H9 (cell line): ENCODE data around the gene KLHL3. TPM values are rescaled to one million over a fixed set of nuclear protein-coding genes. Genes with fewer than 3 reads are reported as not detected.

Experiments used
- DNase-seq: peaks from one replicate; pipeline ENCODE4 v3.0.0-alpha.2; 2017
- H2AFZ ChIP-seq: one replicate; pipeline ENCODE4 v1.6.1; 2013; ENCODE audit warnings: mild to moderate bottlenecking, low read length, control low read depth, moderate library complexity
- H2AK5ac ChIP-seq: 2 replicates; pipeline ENCODE4 v1.6.1; 2013; ENCODE audit warnings: low read length, control low read depth, mixed read lengths; ENCODE audit not compliant: insufficient read length
- H2BK120ac ChIP-seq: one replicate; pipeline ENCODE4 v1.6.1; 2013; ENCODE audit warnings: low read depth, mild to moderate bottlenecking, low read length, control low read depth, inconsistent platforms; ENCODE audit not compliant: poor library complexity, severe bottlenecking
- H2BK12ac ChIP-seq: 2 replicates; pipeline ENCODE4 v1.6.1; 2013; ENCODE audit warnings: low read length, control low read depth, mixed read lengths, low read depth; ENCODE audit not compliant: insufficient read length
- H2BK15ac ChIP-seq: 2 replicates; pipeline ENCODE4 v1.6.1; 2013; ENCODE audit warnings: low read depth, low read length, control low read depth
- H2BK20ac ChIP-seq: one replicate; pipeline ENCODE4 v1.6.1; 2013; ENCODE audit warnings: low read depth, mild to moderate bottlenecking, low read length, control low read depth, inconsistent platforms; ENCODE audit not compliant: poor library complexity, severe bottlenecking
- H2BK5ac ChIP-seq: 2 replicates; pipeline ENCODE4 v1.6.1; 2013; ENCODE audit warnings: low read length, control low read depth, mixed read lengths; ENCODE audit not compliant: insufficient read length
- H3K14ac ChIP-seq: 2 replicates; pipeline ENCODE4 v1.6.1; 2013; ENCODE audit warnings: low read length, control low read depth; ENCODE audit not compliant: insufficient read depth
- H3K18ac ChIP-seq: 2 replicates; pipeline ENCODE4 v1.6.1; 2013; ENCODE audit warnings: low read depth, mild to moderate bottlenecking, mixed read lengths, low read length, control low read depth; ENCODE audit not compliant: insufficient read length
- H3K23ac ChIP-seq: 2 replicates; pipeline ENCODE4 v1.6.1; 2013; ENCODE audit warnings: low read length, control low read depth, mixed read lengths, low read depth; ENCODE audit not compliant: insufficient read length
- H3K23me2 ChIP-seq: 2 replicates; pipeline ENCODE4 v1.6.1; 2013; ENCODE audit warnings: low read depth, mild to moderate bottlenecking, mixed read lengths, low read length, control low read depth; ENCODE audit not compliant: insufficient read length, poor library complexity, severe bottlenecking
- H3K27ac ChIP-seq: 2 replicates; pipeline ENCODE4 v1.5.1; 2013; ENCODE audit warnings: low read length, control low read depth, mixed read lengths, low read depth; ENCODE audit not compliant: insufficient read length
- H3K27me3 ChIP-seq: 2 replicates; pipeline ENCODE4 v1.6.1; 2013; ENCODE audit warnings: low read length, control low read depth, inconsistent platforms; ENCODE audit not compliant: insufficient read depth
- H3K4ac ChIP-seq: 2 replicates; pipeline ENCODE4 v1.6.1; 2013; ENCODE audit warnings: low read depth, mild to moderate bottlenecking, control low read depth, inconsistent platforms, low read length, moderate library complexity
- H3K4me1 ChIP-seq: 2 replicates; pipeline ENCODE4 v1.6.1; 2013; ENCODE audit warnings: low read length, control low read depth, inconsistent platforms; ENCODE audit not compliant: insufficient read depth
- H3K4me2 ChIP-seq: 2 replicates; pipeline ENCODE4 v1.6.1; 2013; ENCODE audit warnings: low read length, control low read depth, mixed read lengths; ENCODE audit not compliant: insufficient read length, insufficient read depth
- H3K56ac ChIP-seq: 2 replicates; pipeline ENCODE4 v1.6.1; 2013; ENCODE audit warnings: low read depth, mild to moderate bottlenecking, mixed read lengths, low read length, control low read depth; ENCODE audit not compliant: insufficient read length
- H3K79me1 ChIP-seq: 2 replicates; pipeline ENCODE4 v1.6.1; 2013; ENCODE audit warnings: low read depth, mild to moderate bottlenecking, moderate library complexity, low read length, control low read depth, inconsistent platforms; ENCODE audit not compliant: insufficient read depth, poor library complexity, severe bottlenecking
- H3K79me2 ChIP-seq: 2 replicates; pipeline ENCODE4 v1.6.1; 2013; ENCODE audit warnings: low read length, control low read depth, inconsistent platforms; ENCODE audit not compliant: insufficient read depth
- H3K9ac ChIP-seq: 2 replicates; pipeline ENCODE4 v1.6.1; 2013; ENCODE audit warnings: low read length, control low read depth, mixed read lengths; ENCODE audit not compliant: insufficient read length; ENCODE audit errors: extremely low read depth
- H3K9me3 ChIP-seq: one replicate; pipeline ENCODE4 v1.6.1; 2013; ENCODE audit warnings: low read depth, low read length, inconsistent platforms; ENCODE audit not compliant: control insufficient read depth
- H3T11ph ChIP-seq: one replicate; pipeline ENCODE4 v1.6.1; 2013; ENCODE audit warnings: mild to moderate bottlenecking, low read length, control low read depth, inconsistent platforms
- H4K20me1 ChIP-seq: one replicate; pipeline ENCODE4 v1.6.1; 2013; ENCODE audit not compliant: control insufficient read depth, insufficient read length, insufficient read depth
- H4K5ac ChIP-seq: 2 replicates; pipeline ENCODE4 v1.6.1; 2013; ENCODE audit warnings: low read depth, mild to moderate bottlenecking, mixed read lengths, low read length, control low read depth; ENCODE audit not compliant: insufficient read length
- H4K8ac ChIP-seq: replicated peaks from 2 replicates; pipeline ENCODE4 v1.6.1; 2013; ENCODE audit warnings: low read length, control low read depth, mixed read lengths, low read depth; ENCODE audit not compliant: insufficient read length
- H4K91ac ChIP-seq: 2 replicates; pipeline ENCODE4 v1.6.1; 2013; ENCODE audit warnings: low read depth, mild to moderate bottlenecking, moderate library complexity, mixed read lengths, low read length, control low read depth; ENCODE audit not compliant: insufficient read length
- H3K27ac Mint-ChIP-seq, 3 experiments: 2 replicates in 2 of 3; 3 replicates in 1 of 3; pipeline ENCODE4 v1.8.0; 2020 to 2021; ENCODE audit warnings: mixed read lengths in 3 of 3, mild to moderate bottlenecking in 1 of 3, moderate library complexity in 1 of 3
- H3K27me3 Mint-ChIP-seq: 2 replicates; pipeline ENCODE4 v1.8.0; 2021; ENCODE audit warnings: low read depth, mild to moderate bottlenecking, moderate library complexity, mixed read lengths
- H3K36me3 Mint-ChIP-seq, 3 experiments: 2 replicates in 2 of 3; 3 replicates in 1 of 3; pipeline ENCODE4 v1.8.0; 2020 to 2021; ENCODE audit warnings: low read depth in 3 of 3, mixed read lengths in 3 of 3; ENCODE audit not compliant: insufficient read depth in 1 of 3
- H3K4me1 Mint-ChIP-seq, 2 experiments: 2 replicates each; pipeline ENCODE4 v1.8.0; 2020; ENCODE audit warnings: mixed read lengths in 2 of 2
- H3K4me3 Mint-ChIP-seq, 2 experiments: 2 replicates in 1 of 2; 3 replicates in 1 of 2; pipeline ENCODE4 v1.8.0; 2020 to 2021; ENCODE audit warnings: mild to moderate bottlenecking in 2 of 2, mixed read lengths in 2 of 2, moderate library complexity in 1 of 2
- H3K9me3 Mint-ChIP-seq, 2 experiments: 2 replicates in 1 of 2; 3 replicates in 1 of 2; pipeline ENCODE4 v1.8.0; 2020; ENCODE audit warnings: mild to moderate bottlenecking in 2 of 2, mixed read lengths in 2 of 2, moderate library complexity in 1 of 2
- WGBS: extraction: QIAGEN DNeasy Blood & Tissue Kit; methylation state at CpG from one replicate; pipeline ENCODE4 v1.1.7; 2013; ENCODE audit warnings: missing lambda C conversion rate, low lambda C conversion rate, mixed read lengths; ENCODE audit not compliant: insufficient read length; ENCODE audit errors: extremely low coverage; 5-methylcytosine and 5-hydroxymethylcytosine counted together
- total RNA-seq: library from RNA; stranded (reverse); gene quantifications from 2 replicates; pipeline ENCODE4 v1.2.1, GENCODE V29; 2021
- TF ChIP-seq, protein P1 (sequence below): fragments of 200-600 bp; sonication (generic); conservative IDR thresholded peaks from 3 replicates; pipeline ENCODE4 v1.8.0; 2021; ENCODE audit warnings: antibody characterized with exemption, mild to moderate bottlenecking

Gene KLHL3
- total RNA-seq, 1 experiment from 2014 or later = 12.8 TPM

DNA sequence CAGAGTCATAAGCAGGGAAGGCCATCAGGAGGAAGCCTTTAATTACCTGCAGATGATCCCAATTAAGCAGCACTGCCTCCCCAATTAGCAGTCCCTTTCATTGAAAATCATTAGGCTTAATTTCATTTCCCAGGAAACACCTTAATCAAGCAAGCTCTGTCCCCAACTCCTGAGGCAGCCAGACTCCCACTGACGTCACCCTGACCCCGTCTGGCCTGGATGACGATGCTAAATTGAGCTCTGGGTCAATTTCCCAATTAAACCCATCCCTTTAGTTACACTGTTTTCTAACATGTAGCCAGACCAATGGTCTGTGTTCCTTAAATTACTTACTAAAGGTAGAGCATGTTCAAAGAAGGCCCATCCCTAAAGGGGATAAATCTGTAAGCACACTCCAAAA is 152.8 kb downstream of the KLHL3 start:
- Histone ChIP-seq H3K27ac (no peak overlapping the region), H3K14ac (no peak overlapping the region), H3K4ac (no peak overlapping the region), H3T11ph (no peak overlapping the region), H3K9me3 (no peaks in the 10 kb centered on the region), H2BK120ac (no peak overlapping the region), H4K5ac (no peak overlapping the region), H3K4me2 (no peak overlapping the region), H3K9ac (no peak overlapping the region), H3K79me2 (no peaks in the 10 kb centered on the region), H2BK20ac (no peak overlapping the region), H3K79me1 (no peaks in the 10 kb centered on the region), H4K8ac (no peak overlapping the region), H3K56ac (no peak overlapping the region), H4K91ac (no peak overlapping the region), H2AK5ac (no peak overlapping the region), H2AFZ (no peak overlapping the region), H3K27me3 (no peaks in the 10 kb centered on the region), H3K18ac (no peak overlapping the region), H2BK15ac (no peak overlapping the region), H2BK12ac (no peak overlapping the region), H3K4me1 (no peaks in the 10 kb centered on the region), H2BK5ac (no peak overlapping the region), H3K23ac (no peak overlapping the region), H3K23me2 (no peaks in the 10 kb centered on the region), H4K20me1 (no peaks in the 10 kb centered on the region)
- DNase-seq = no peak
- WGBS = no CpG with 5 or more reads among the region's 3 CpGs
- no peaks in the 10 kb centered on the region for H3K4me1 Mint-ChIP-seq
- no peaks in the 10 kb centered on the region; a peak in 1 of 7 replicates for H3K36me3 Mint-ChIP-seq
- no peak overlapping the region for H3K4me3 Mint-ChIP-seq
- H3K9me3 Mint-ChIP-seq = peaks cover 8 to 22% of the 10 kb centered on the region in 2 experiments; a peak in 4 of 5 replicates
- peaks cover 8% of the 10 kb centered on the region for H3K27me3 Mint-ChIP-seq
- H3K27ac Mint-ChIP-seq = no peak overlapping the region
- TF ChIP-seq, protein P1, sequence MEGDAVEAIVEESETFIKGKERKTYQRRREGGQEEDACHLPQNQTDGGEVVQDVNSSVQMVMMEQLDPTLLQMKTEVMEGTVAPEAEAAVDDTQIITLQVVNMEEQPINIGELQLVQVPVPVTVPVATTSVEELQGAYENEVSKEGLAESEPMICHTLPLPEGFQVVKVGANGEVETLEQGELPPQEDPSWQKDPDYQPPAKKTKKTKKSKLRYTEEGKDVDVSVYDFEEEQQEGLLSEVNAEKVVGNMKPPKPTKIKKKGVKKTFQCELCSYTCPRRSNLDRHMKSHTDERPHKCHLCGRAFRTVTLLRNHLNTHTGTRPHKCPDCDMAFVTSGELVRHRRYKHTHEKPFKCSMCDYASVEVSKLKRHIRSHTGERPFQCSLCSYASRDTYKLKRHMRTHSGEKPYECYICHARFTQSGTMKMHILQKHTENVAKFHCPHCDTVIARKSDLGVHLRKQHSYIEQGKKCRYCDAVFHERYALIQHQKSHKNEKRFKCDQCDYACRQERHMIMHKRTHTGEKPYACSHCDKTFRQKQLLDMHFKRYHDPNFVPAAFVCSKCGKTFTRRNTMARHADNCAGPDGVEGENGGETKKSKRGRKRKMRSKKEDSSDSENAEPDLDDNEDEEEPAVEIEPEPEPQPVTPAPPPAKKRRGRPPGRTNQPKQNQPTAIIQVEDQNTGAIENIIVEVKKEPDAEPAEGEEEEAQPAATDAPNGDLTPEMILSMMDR = no peak
